Hematopoietic multipotent progenitor cell (in vitro differentiated cells): ENCODE data around the gene ZNF799. TPM values are rescaled to one million over a fixed set of nuclear protein-coding genes. Genes with fewer than 3 reads are reported as not detected.
"Not testable (repeated sequence)": the region's sequence is repeated elsewhere in the genome, so short reads cannot be mapped to it uniquely, and the experiment has no call there.

Source experiments
- DNase-seq, 3 donors: peaks; one replicate each; pipeline ENCODE4 v3.0.0-alpha.2; 2011 to 2015; ENCODE audit warnings: low read depth in 2 of 3, low spot score in 2 of 3
- total RNA-seq: library from RNA; depleted of rRNA; stranded (reverse); fragments of >200 nt; gene quantifications from one replicate; pipeline ENCODE4 v1.2.3, GENCODE V29; 2012

ZNF799 gene
- total RNA-seq, result 3.2 TPM

DNA sequence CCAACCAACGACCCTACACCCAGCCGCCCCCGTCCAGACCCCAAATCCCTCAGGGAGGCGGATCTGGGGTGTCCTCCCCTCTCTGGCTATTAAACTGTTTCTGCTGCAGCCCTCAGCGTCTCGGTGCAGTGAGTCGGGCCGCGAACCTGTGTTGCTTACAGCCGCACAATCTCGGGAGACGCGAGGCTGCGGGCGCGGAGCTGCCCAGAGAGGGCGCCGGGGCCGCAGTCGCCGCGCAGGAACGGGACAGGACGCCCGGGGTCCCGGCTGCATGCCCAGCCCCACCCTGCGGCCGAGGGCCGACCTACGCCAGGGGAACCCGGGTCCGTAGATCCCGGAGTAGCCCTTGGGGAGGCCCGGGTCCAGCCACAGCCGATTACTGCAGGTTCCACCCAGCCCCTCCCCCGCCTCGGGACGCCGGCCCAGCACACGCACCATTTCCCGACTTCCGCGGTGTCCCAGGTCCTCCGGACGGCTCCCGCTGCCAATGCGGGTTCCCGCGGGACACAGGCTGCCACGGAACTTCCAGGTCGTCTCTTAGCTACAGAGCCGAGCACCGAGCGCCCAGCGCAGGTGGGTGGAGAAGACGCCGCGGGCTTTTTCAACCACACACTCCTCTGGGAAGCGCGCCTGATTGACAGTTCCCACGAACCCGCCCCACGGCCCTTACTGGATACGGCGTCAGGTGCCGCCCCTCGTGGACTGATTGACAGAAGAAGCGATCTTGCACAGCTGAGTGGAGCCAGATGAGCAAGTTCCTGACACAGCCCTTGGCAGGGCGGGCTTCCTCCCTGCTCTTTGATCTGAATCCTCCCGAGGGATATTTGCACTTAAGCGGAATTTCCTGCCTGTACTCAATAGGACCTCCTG lies at the start of gene ZNF799:
ZNF799 (minus strand) TSS at position 639 of the 870 bp plus-strand sequence; CDS start at position 438, 201 bp downstream.
- peak; percentile 42 to 93 (median 91) for DNase-seq

DNA sequence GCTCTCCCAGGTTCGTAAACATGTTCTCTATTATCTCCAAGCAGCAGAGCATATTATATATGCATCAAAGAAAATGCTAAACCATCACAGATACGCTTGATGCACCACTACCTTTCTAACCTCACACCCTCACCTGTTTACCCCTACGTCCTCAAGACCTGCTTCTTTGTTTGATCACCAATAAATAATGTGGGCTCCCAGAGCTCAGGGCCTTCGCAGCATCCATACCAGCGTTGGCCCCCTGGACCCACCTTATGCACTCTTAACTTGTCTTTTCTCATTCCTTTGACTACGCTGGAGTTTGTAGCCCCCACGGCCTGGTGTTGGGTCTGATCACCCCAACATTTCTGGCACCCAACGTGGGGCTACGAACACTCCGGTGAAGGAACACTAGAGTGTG lies 49.8 kb upstream of the ZNF799 start:
- peak in 1 of 3 donors; percentile 36 for DNase-seq

DNA sequence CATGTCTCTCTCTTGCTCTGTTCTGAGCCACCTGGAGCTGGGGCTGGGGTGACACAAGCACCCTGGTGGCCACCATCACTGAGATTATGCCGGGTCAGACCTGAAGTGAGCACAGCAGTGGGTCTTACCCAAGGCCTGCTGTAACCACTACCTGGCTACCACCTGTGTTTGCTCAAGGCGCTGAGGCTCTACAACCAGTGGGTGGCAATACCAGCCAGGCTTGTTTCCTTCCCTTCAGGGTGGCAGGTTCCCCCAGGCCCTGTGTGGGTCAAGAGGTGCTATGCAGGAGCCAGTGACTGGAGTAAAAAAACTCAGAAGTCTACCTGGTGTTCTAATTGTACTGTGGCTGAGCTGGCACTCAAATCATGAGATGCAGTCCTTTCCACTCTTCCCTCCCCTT lies 47.7 kb upstream of the ZNF799 start:
- DNase-seq, result no peak

DNA sequence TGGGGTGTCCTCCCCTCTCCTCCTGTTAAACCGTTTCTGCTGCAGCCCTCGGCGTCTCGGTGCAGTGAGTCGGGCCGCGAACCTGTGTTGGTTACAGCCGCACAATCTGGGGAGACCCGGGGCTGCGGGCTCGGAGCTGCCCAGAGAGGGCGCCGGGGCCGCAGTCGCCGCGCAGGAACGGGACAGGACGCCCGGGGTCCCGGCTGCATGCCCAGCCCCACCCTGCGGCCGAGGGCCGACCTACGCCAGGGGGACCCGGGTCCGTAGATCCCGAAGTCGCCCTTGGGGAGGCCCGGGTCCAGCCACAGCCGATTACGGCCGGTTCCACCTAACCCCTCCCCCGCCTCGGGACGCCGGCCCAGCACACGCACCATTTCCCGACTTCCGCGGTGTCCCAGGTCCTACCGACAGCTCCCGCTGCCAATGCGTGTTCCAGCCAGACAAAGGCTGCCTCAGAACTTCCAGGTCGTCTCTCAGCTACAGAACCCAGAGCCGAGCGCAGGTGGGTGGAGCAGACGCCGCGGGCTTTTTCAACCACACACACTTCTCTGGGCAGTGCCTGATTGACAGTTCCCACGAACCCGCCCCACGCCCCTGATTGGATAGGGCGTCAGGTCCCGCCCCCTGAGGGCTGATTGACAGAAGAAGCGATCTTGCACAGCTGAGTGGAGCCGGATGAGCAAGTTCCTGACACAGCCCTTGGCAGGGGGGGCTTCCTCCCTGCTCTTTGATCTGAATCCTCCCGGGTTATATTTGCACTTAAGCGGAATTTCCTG lies 39.7 kb upstream of the ZNF799 start, which contains the start of gene ZNF443:
ZNF443 (minus strand) TSS at position 481 of the 776 bp plus-strand sequence; CDS start at position 374, 107 bp downstream.
- DNase-seq, result peak; percentile 73 to 99 (median 97)

DNA sequence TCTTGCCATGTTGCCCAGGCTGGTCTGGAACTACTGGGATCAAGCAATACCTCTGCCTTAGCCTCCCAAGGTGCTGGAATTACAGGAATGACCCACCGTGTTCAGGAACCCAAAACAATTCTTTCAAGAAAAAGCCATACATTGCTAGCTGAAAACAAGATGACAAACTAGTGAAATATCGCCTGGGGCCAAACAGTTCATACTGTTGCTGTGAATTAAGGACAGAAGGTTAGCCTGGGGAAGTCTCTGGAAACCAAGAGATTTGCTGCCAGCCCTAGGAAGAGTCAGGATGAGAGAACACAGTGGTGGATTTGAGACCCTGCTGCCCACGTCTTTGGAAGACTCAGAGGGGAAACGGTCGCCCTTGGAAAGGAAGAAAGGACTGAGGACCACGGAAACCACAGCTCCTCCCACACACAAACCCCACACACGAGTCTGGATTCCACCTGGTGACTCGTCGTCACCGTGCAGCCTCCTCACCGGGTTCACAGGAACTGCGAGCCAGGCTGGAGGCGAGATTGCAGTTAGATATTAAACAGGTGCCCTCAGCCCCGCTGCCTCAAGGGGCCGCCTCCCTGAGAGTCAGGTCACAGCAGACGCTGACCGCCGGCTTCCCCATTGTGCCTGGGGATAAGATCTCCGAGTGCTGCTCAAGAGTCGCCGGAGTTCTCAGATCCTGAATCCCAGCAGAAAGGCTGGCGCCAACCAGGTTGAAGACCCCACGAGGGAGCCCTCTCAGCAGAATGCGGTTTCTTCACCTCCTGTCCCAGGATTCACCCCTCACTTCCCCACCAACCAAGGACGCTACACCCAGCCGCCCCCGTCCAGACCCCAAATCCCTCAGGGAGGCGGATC lies 38.8 kb upstream of the ZNF799 start:
- peak; percentile 9 to 64 (median 64) for DNase-seq

GRCh38 chr19:12430726-12431299 lies 29.7 kb upstream of the ZNF799 start:
- DNase-seq, result not testable (repeated sequence)

DNA sequence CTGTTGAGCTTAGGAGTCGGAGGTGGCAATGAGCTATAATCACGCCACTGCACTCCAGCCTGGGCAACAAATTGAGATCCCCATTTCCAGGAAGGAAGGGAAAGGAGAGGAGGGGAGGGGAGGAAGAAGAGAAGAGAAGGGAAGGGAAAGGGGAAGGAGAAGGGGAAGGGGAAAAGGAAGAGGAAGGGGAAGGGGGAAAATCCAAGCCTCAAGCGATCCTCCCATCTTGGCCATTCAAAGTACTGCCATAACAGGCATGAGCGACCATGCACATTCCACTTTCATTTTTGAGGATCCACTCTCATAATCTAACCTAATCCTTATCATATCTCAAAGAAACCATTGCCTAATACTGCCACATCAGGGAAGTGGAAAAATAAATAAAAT lies 24.8 kb upstream of the ZNF799 start:
- no peak for DNase-seq

GRCh38 chr19:12425236-12425887 lies 24.3 kb upstream of the ZNF799 start:
- DNase-seq, result no peak

GRCh38 chr19:12417273-12417672 lies 16.2 kb upstream of the ZNF799 start:
- DNase-seq, result not testable (repeated sequence)

GRCh38 chr19:12411893-12412292 lies 10.8 kb upstream of the ZNF799 start:
- DNase-seq, result no peak

- DNase-seq, result peak in 2 of 3 donors; percentile 35 to 39
These were observed 1.0 kb downstream of the ZNF799 start for GRCh38 chr19:12399901-12400632.

DNA sequence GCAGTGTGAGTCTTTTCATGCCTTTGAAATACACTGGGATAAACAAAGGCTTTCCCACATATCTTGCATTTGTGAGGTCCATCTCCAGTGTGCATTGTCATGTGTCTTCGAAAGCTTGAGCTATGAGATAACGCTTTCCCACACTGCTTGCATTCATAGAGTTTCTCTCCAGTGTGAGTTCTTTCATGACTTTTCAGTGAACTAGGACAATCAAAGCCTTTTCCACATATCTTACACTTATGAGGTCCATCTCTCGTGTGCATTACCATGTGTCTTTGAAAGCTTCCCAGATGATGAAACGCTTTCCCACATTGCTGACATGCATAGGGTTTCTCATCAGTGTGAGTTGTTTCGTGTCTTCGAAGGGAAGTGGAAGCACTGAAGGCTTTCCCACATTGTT lies 9.9 kb downstream of the ZNF799 start:
- DNase-seq, result not testable (repeated sequence)

- DNase-seq, result not testable (repeated sequence)
These were observed 14.7 kb downstream of the ZNF799 start for GRCh38 chr19:12386365-12386764.

DNA sequence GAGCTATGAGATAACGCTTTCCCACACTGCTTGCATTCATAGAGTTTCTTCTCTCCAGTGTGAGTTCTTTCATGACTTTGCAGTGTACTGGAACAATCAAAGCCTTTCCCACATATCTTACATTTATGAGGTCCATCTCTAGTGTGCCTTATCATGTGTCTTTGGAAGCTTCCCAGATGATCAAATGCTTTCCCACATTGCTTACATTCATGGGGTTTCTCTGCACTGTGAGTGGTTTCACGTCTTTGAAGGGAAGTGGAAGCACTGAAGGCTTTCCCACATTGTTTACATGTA lies 20.7 kb downstream of the ZNF799 start:
- no peak for DNase-seq

DNA sequence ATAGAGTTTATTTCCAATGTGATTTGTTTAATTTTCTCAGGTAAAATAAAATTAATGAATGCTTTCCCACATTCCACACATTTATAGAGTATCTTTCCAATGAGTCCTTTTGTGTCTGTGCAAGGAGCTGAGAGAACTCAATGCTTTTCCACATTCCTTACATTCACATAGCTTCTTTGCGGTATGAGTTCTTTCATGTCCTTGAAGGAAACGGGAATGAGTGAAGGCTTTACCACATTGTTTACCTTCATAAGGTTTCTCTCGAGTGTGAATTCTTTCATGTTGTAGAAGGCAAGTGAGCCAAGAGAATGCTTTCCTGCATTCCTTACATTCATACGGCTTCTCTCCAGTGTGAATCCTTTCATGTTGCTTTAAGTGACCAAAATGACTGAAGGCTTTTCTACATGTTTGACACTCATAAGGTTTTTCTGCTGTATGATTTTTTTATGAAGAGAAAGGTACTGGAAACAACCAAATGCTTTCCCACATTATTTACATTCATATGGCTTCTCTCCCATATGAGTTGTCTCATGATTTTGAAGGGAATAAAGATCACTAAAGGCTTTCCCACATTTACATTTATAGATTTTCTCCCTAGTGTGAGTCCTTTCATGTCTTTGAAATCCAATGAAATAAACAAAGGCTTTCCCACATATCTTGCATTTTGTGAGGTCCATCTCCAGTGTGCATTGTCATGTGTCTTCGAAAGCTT lies 21.2 kb downstream of the ZNF799 start:
- no peak for DNase-seq

DNA sequence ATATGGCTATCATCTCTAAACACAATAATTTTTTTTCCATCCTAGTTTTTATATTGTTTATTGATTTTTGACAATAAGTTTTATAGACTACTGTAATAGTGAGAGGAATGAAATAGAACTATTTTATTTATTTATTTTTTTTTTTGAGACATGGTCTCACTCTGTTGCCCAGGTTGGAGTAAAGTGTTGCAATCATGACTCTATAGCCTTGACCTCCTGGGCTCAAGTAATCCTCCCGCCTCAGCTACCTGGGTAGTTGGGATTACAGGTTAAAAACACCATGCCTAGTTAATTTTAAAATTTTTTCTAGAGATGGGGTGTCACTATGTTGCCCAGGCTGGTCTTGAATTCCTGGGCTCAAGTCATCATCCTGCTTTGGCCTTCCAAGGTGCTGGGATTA lies 27.0 kb downstream of the ZNF799 start:
- no peak for DNase-seq

DNA sequence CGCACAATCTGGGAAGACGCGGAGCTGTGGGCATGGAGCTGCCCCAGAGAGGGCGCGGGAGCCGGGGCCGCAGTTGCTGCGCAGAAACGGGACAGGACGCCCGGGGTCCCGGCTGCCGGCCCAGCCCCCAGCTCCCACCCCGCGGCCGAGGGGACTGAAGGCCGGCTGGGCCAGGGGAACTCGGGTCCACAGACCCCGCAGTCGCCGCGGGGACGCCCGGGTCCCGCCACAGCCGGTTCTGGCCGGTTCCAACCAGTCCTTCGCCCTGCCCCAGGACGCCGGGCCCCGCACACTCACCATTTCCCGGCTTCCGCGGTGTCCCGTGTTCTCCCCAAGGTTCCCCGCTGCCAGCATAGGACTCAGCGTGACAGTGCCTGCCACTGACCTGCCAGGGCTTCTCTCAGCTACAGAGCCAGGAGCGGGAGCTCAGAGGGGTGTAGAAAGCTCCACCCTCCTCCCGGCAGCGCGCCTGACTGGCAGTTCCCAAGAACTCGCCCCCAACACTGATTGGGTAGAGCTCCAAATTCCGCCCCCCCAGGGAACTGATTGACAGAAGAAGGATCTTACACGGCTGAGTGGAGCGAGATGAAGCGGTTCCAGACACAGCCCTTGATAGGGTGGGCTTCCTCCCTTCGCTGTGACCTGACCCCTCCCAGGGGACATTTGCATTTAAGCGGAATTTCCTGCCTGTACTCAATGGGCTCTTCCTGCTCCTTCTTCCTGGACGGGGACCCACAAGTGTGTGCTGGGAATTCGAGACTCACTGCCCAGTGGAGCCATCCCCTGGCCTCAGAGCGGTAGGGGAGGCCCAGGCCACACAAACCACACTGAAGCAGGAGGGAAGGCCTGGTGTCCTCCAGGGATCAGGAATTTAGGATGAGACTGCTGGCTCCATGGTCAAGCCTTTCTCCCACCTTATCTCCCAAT lies 35.6 kb downstream of the ZNF799 start, which contains the start of gene ZNF442:
ZNF442 (minus strand) TSS at position 448 of the 927 bp plus-strand sequence. CDS start 2,052 bp downstream, outside the sequence.
- peak; percentile 38 to 98 (median 94) for DNase-seq
